SK-N-SH (cell line): ENCODE data around the gene BOC.

ENCODE experiments used
- CHD2 ChIP-seq: fragments of 150-350 bp; IDR thresholded peaks from 2 replicates; pipeline ENCODE4 v1.6.1; 2018; ENCODE audit warnings: low read length; ENCODE audit not compliant: partially characterized antibody
- CTCF ChIP-seq: fragments of 200-600 bp; sonication (generic); IDR thresholded peaks from 2 replicates; pipeline ENCODE4 v1.6.1; 2017; ENCODE audit warnings: antibody characterized with exemption, mild to moderate bottlenecking, moderate library complexity
- GABPA ChIP-seq: IDR thresholded peaks from 2 replicates; pipeline ENCODE4 v1.4.0; 2012; ENCODE audit warnings: low read depth, mild to moderate bottlenecking
- JUND ChIP-seq: IDR thresholded peaks from 2 replicates; pipeline ENCODE4 v1.4.0; 2012
- MAX ChIP-seq: IDR thresholded peaks from 2 replicates; pipeline ENCODE4 v1.4.0; 2012; ENCODE audit warnings: low read depth
- REST ChIP-seq: IDR thresholded peaks from 2 replicates; pipeline ENCODE4 v1.6.1; 2012; ENCODE audit warnings: mild to moderate bottlenecking, low read depth, low read length, moderate library complexity
- TEAD4 ChIP-seq: IDR thresholded peaks from 2 replicates; pipeline ENCODE4 v1.4.0; 2012; ENCODE audit warnings: mild to moderate bottlenecking, borderline replicate concordance; ENCODE audit not compliant: insufficient read depth

- no peak for TF ChIP-seq CHD2
- no peak for TF ChIP-seq TEAD4
- TF ChIP-seq CTCF = no peak
- no peak for TF ChIP-seq GABPA
- no peak for TF ChIP-seq REST
- TF ChIP-seq JUND = no peak
- TF ChIP-seq MAX = no peak
Measured at GRCh38 chr3:113261063-113261625, 49.8 kb downstream of the BOC start.
